H1 (cell line): ENCODE data around the gene ADGRL3. TPM values are rescaled to one million over a fixed set of nuclear protein-coding genes. Genes with fewer than 3 reads are reported as not detected.
"Not testable (repeated sequence)": the region's sequence is repeated elsewhere in the genome, so short reads cannot be mapped to it uniquely, and the experiment has no call there.

Experiments used
- CTCF ChIA-PET: fragments of 300-600 bp; sonication (Branson Sonifier 250); formaldehyde crosslinking; loops from one replicate; lab custom pipeline; 2021; ENCODE audit not compliant: partially characterized antibody; lab: Charles Lee
- POLR2A ChIA-PET: fragments of 300-600 bp; sonication (Branson Sonifier 250); formaldehyde crosslinking; loops from one replicate; lab custom pipeline; 2021; ENCODE audit warnings: inconsistent platforms; ENCODE audit not compliant: partially characterized antibody; lab: Charles Lee
- DNase-seq, 2 experiments: peaks; one replicate each; pipeline versions ENCODE4 v3.0.0 to v3.0.0-alpha.2; 2010 to 2022; ENCODE audit warnings: low spot score in 2 of 2, low read depth in 1 of 2, mixed read lengths in 1 of 2
- FAIRE-seq: peaks from 2 replicates; lab custom pipeline; 2011; peaks lifted over from hg19 to GRCh38; lab: Jason Lieb, UNC
- H2AFZ ChIP-seq: 2 replicates; pipeline ENCODE4 v1.8.1; 2012; ENCODE audit warnings: low read length, inconsistent platforms
- H2AK5ac ChIP-seq: 2 replicates; pipeline ENCODE4 v1.6.1; 2013; ENCODE audit warnings: low read depth, low read length
- H2BK120ac ChIP-seq: replicated peaks from 2 replicates; pipeline ENCODE3; 2013; ENCODE audit warnings: low read depth, low read length, inconsistent platforms
- H2BK12ac ChIP-seq: 2 replicates; pipeline ENCODE4 v1.6.1; 2013; ENCODE audit warnings: low read depth, low read length
- H2BK15ac ChIP-seq: 2 replicates; pipeline ENCODE4 v1.6.1; 2013; ENCODE audit warnings: low read length
- H2BK20ac ChIP-seq: 2 replicates; pipeline ENCODE4 v1.6.1; 2013; ENCODE audit warnings: low read length
- H2BK5ac ChIP-seq: 2 replicates; pipeline ENCODE4 v1.6.1; 2013; ENCODE audit warnings: low read depth, low read length
- H3K14ac ChIP-seq: 2 replicates; pipeline ENCODE4 v1.6.1; 2013; ENCODE audit warnings: inconsistent platforms; ENCODE audit not compliant: insufficient read length
- H3K18ac ChIP-seq: 2 replicates; pipeline ENCODE4 v1.6.1; 2013; ENCODE audit warnings: low read length; ENCODE audit errors: extremely low read depth
- H3K23ac ChIP-seq: 2 replicates; pipeline ENCODE4 v1.6.1; 2013; ENCODE audit warnings: inconsistent platforms; ENCODE audit not compliant: insufficient read length
- H3K23me2 ChIP-seq: 2 replicates; pipeline ENCODE4 v1.6.1; 2013; ENCODE audit warnings: low read depth, low read length
- H3K27ac ChIP-seq: 2 replicates; pipeline ENCODE4 v1.6.1; 2011; ENCODE audit warnings: low read depth, low read length, inconsistent platforms
- H3K27me3 ChIP-seq, 4 experiments: replicated peaks in 1 of 4; 1 replicate in 1 of 4; 2 replicates in 3 of 4; pipeline versions ENCODE4 v1.6.1 to v1.8.1; 2011 to 2013; ENCODE audit warnings: low read length in 3 of 4, mild to moderate bottlenecking in 3 of 4, inconsistent platforms in 2 of 4, mixed read lengths in 2 of 4, moderate library complexity in 1 of 4; ENCODE audit not compliant: control insufficient read depth in 3 of 4, insufficient read depth in 3 of 4; ENCODE audit errors: extremely low read depth in 1 of 4
- H3K36me3 ChIP-seq, 4 experiments: 2 replicates each; pipeline versions ENCODE4 v1.6.1 to v1.8.1; 2011 to 2013; ENCODE audit warnings: mild to moderate bottlenecking in 4 of 4, low read length in 3 of 4, moderate library complexity in 2 of 4, control low read depth in 1 of 4, inconsistent platforms in 1 of 4; ENCODE audit not compliant: insufficient read depth in 4 of 4, control insufficient read depth in 2 of 4
- H3K4ac ChIP-seq: replicated peaks from 2 replicates; pipeline ENCODE3; 2013; ENCODE audit warnings: low read length, low read depth, mixed read lengths, inconsistent platforms; ENCODE audit not compliant: insufficient read length
- H3K4me1 ChIP-seq, 4 experiments: replicated peaks in 1 of 4; 1 replicate in 1 of 4; 2 replicates in 3 of 4; pipeline versions ENCODE4 v1.6.1 to v1.8.1; 2011 to 2013; ENCODE audit warnings: low read length in 3 of 4, inconsistent platforms in 2 of 4, mixed read lengths in 1 of 4; ENCODE audit not compliant: insufficient read depth in 4 of 4, control insufficient read depth in 3 of 4
- H3K4me2 ChIP-seq, 2 experiments: 2 replicates each; pipeline versions ENCODE4 v1.6.1 to v1.8.1; 2011 to 2013; ENCODE audit warnings: low read depth in 2 of 2, low read length in 2 of 2, control low read depth in 1 of 2, inconsistent platforms in 1 of 2, mild to moderate bottlenecking in 1 of 2; ENCODE audit not compliant: insufficient read depth in 1 of 2
- H3K4me3 ChIP-seq, 4 experiments: fragments of 200-600, 300-600 bp in 1 of 4; sonication (generic), shearing (Covaris generic), sonication (Bioruptor Twin) in 1 of 4; 2 replicates each; pipeline versions ENCODE4 v1.5.1 to v1.8.1; 2011 to 2016; ENCODE audit warnings: low read length in 4 of 4, low read depth in 3 of 4, control low read depth in 2 of 4, inconsistent platforms in 2 of 4, mild to moderate bottlenecking in 2 of 4, mixed read lengths in 1 of 4, moderate library complexity in 1 of 4; ENCODE audit not compliant: insufficient read depth in 2 of 4; ENCODE audit errors: extremely low read depth in 1 of 4
- H3K56ac ChIP-seq: replicated peaks from 2 replicates; pipeline ENCODE3; 2013; ENCODE audit warnings: low read depth, mild to moderate bottlenecking, mixed read lengths, low read length, inconsistent platforms; ENCODE audit not compliant: insufficient read length
- H3K79me1 ChIP-seq: 2 replicates; pipeline ENCODE4 v1.6.1; 2013; ENCODE audit warnings: low read depth, low read length, control low read depth
- H3K79me2 ChIP-seq, 2 experiments: 2 replicates each; pipeline versions ENCODE4 v1.6.1 to v1.8.1; 2012 to 2013; ENCODE audit warnings: low read length in 2 of 2, mild to moderate bottlenecking in 2 of 2, inconsistent platforms in 1 of 2; ENCODE audit not compliant: insufficient read depth in 2 of 2, control insufficient read depth in 1 of 2
- H3K9ac ChIP-seq, 4 experiments: replicated peaks in 1 of 4; 1 replicate in 1 of 4; 2 replicates in 3 of 4; pipeline versions ENCODE4 v1.6.1 to v1.8.1; 2011 to 2013; ENCODE audit warnings: low read depth in 3 of 4, low read length in 3 of 4, control low read depth in 2 of 4, mild to moderate bottlenecking in 2 of 4, moderate library complexity in 2 of 4, inconsistent platforms in 1 of 4; ENCODE audit errors: extremely low read depth in 1 of 4
- H3K9me3 ChIP-seq, 2 experiments: 2 replicates each; pipeline versions ENCODE4 v1.6.1 to v1.8.1; 2012 to 2013; ENCODE audit warnings: mild to moderate bottlenecking in 2 of 2, moderate library complexity in 2 of 2, control low read depth in 1 of 2, inconsistent platforms in 1 of 2, low read depth in 1 of 2, low read length in 1 of 2, mixed read lengths in 1 of 2; ENCODE audit not compliant: insufficient read depth in 2 of 2
- H4K20me1 ChIP-seq, 2 experiments: replicated peaks in 1 of 2; 2 replicates each; pipeline versions ENCODE3 to v1.8.1; 2011 to 2013; ENCODE audit warnings: inconsistent platforms in 2 of 2, low read length in 2 of 2, mild to moderate bottlenecking in 1 of 2; ENCODE audit not compliant: insufficient read depth in 2 of 2, control insufficient read depth in 1 of 2
- H4K5ac ChIP-seq: 2 replicates; pipeline ENCODE4 v1.6.1; 2013; ENCODE audit warnings: low read length, low read depth, mixed read lengths, inconsistent platforms; ENCODE audit not compliant: insufficient read length
- H4K8ac ChIP-seq: 2 replicates; pipeline ENCODE4 v1.8.0; 2013; ENCODE audit warnings: mild to moderate bottlenecking, moderate library complexity, low read length, inconsistent platforms; ENCODE audit not compliant: insufficient read depth; ENCODE audit errors: extremely low read depth
- H4K91ac ChIP-seq: replicated peaks from 2 replicates; pipeline ENCODE3; 2013; ENCODE audit warnings: low read length, mixed read lengths, inconsistent platforms; ENCODE audit not compliant: insufficient read length
- BACH1 ChIP-seq: IDR thresholded peaks from 2 replicates; pipeline ENCODE4 v1.6.1; 2012; ENCODE audit warnings: low read length, improper control_type of control experiment
- CREB1 ChIP-seq: IDR thresholded peaks from 2 replicates; pipeline ENCODE4 v1.6.1; 2012; ENCODE audit warnings: inconsistent platforms
- CTBP2 ChIP-seq: IDR thresholded peaks from 2 replicates; pipeline ENCODE4 v1.7.0; 2011; ENCODE audit warnings: borderline replicate concordance, mild to moderate bottlenecking, moderate library complexity, mixed read lengths, low read length; ENCODE audit not compliant: insufficient read depth, insufficient read length
- NANOG ChIP-seq: IDR thresholded peaks from 2 replicates; pipeline ENCODE4 v1.6.1; 2011; ENCODE audit warnings: low read length, low read depth, mild to moderate bottlenecking, inconsistent platforms; ENCODE audit not compliant: insufficient read depth, poor library complexity, severe bottlenecking
- PHF8 ChIP-seq: fragments of 200-600 bp; sonication (generic); conservative IDR thresholded peaks from 2 replicates; pipeline ENCODE4 v1.7.1; 2012; ENCODE audit warnings: low read depth, mild to moderate bottlenecking, inconsistent platforms, low read length, moderate library complexity
- RAD21 ChIP-seq, 2 experiments: IDR thresholded peaks in 1 of 2; conservative IDR thresholded peaks in 1 of 2; 2 replicates each; pipeline ENCODE4 v1.6.1; 2011; ENCODE audit warnings: low read depth in 2 of 2, low read length in 2 of 2, improper control_type of control experiment in 1 of 2, inconsistent platforms in 1 of 2, mild to moderate bottlenecking in 1 of 2, moderate library complexity in 1 of 2
- SAP30 ChIP-seq: fragments of 300-600 bp; sonication (generic); IDR thresholded peaks from 2 replicates; pipeline ENCODE4 v1.7.1; 2012; ENCODE audit warnings: low read length, moderate library complexity, mild to moderate bottlenecking, inconsistent platforms; ENCODE audit not compliant: insufficient read depth, insufficient replicate concordance
- SP2 ChIP-seq: IDR thresholded peaks from 2 replicates; pipeline ENCODE4 v1.6.1; 2012; ENCODE audit warnings: mild to moderate bottlenecking, low read length, inconsistent platforms
- WGBS, 2 experiments: shearing (Covaris generic) in 1 of 2; methylation state at CpG; one replicate each; pipeline versions ENCODE4 v1.1.6 to v1.1.7; 2013 to 2015; ENCODE audit warnings: low lambda C conversion rate in 2 of 2, mixed read lengths in 2 of 2, inconsistent platforms in 1 of 2, low coverage in 1 of 2, missing lambda C conversion rate in 1 of 2; ENCODE audit not compliant: insufficient replicate concordance in 2 of 2, insufficient coverage in 1 of 2, insufficient read length in 1 of 2; ENCODE audit errors: extremely low coverage in 1 of 2, missing lambda C conversion rate in 1 of 2; 5-methylcytosine and 5-hydroxymethylcytosine counted together
- polyA plus RNA-seq, 7 experiments: library from polyadenylated mRNA; depleted of rRNA in 3 of 7; stranded (reverse) in 5 of 7; unstranded in 2 of 7; fragments of >200 nt in 5 of 7; fragments of 200-250 nt in 2 of 7; gene quantifications; 1 replicate in 5 of 7; 2 replicates in 1 of 7; 4 replicates in 1 of 7; pipeline versions ENCODE4 v1.2.1 to v1.2.3, GENCODE V29; 2011 to 2013; ENCODE audit warnings: missing spikeins in 2 of 7, mixed read lengths in 2 of 7
- total RNA-seq: library from RNA; stranded (reverse); fragmentation: NEBNext Ultra II Directional; extraction: Animal tissue kit (Norgen Biotek cat#: 25700); gene quantifications from 2 replicates; pipeline ENCODE4 v1.2.1, GENCODE V29; 2021

ADGRL3 gene
- total and polyA plus RNA-seq, 2 of the 8 experiments (the other 6 are each of a cell fraction or from before 2014, with no cell fraction given): 6.6 to 13.0 TPM

DNA sequence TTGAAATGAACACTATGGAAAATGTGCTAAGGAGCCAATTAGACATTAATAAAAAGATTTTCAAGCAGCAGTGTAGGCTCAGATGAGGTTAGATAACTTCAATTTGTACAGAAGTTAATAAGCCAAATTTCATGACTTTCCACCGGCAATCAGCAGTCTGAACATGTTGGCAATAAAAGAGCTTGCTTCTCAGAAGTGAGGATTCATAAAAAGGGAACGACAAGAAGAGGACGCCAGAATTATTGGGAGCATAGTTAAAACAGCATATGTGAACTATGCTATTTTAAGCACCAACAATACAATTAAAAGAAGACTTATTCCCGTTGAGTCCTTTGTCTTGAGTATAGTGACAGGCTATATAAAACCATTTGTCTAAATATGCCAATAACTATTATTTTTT lies 785.3 kb downstream of the ADGRL3 start (continued):
- no peak for TF ChIP-seq SAP30
- TF ChIP-seq CREB1: no peak
- no peak for TF ChIP-seq RAD21 (IDR thresholded peaks at IDR 0.05 in 1 of 2, conservative IDR thresholded peaks at IDR 0.05 in 1 of 2; ENCODE audit: low read depth in 2 of 2, low read length in 2 of 2)
- TF ChIP-seq BACH1: no peak
- TF ChIP-seq CTBP2: no peak
- TF ChIP-seq PHF8: no peak
- no peak for TF ChIP-seq SP2
- TF ChIP-seq NANOG: no peak

DNA sequence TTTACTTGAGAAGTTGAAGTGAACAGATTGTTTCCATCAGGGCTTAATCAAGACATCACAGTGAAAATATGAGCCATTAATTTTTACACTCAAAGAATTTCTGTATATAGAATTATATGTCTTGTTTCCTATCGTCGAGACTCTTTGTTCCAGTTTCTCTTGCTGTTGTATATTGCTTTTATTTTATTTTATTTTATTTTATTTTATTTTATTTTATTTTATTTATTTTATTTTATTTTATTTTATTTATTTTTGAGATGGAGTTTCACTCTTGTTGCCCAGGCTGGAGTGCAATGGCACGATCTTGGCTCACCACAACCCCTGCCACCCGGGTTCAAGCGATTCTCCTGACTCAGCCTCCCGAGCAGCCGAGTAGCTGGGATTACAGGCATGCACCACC lies 786.8 kb downstream of the ADGRL3 start:
- H3K27me3 ChIP-seq, H2BK5ac ChIP-seq, H3K23me2 ChIP-seq, H3K4me3 ChIP-seq, H2BK12ac ChIP-seq, H3K9me3 ChIP-seq, H3K27ac ChIP-seq, H3K79me2 ChIP-seq, H3K36me3 ChIP-seq, H3K18ac ChIP-seq, CTCF ChIA-PET, H3K56ac ChIP-seq, H3K14ac ChIP-seq, H3K23ac ChIP-seq, FAIRE-seq, H4K5ac ChIP-seq, H2BK15ac ChIP-seq, H3K4me1 ChIP-seq, H3K4me2 ChIP-seq, H2BK120ac ChIP-seq, H4K8ac ChIP-seq, H2AK5ac ChIP-seq, DNase-seq, H2BK20ac ChIP-seq, H3K79me1 ChIP-seq, H4K20me1 ChIP-seq, H3K9ac ChIP-seq, H3K4ac ChIP-seq, POLR2A ChIA-PET, H4K91ac ChIP-seq, H2AFZ ChIP-seq: not testable (repeated sequence)
- WGBS, 2 experiments: 97% methylated on average over 7 of the region's 7 CpGs; no CpG with 5 or more reads in 1 of the 2 experiments
